ENCODE results near the gene ESRRG.

ESRRG gene

GRCh38 chr1:216665406-216665805 is 57.8 kb downstream of the ESRRG start:
- ATAC-seq (ENCODE audit: insufficient read depth, low read depth) (no peak), DNase-seq (no peak)
- Histone ChIP-seq H3K79me2 (ENCODE audit: insufficient read depth, low read length) (no peaks in the 10 kb centered on the region), H3K4me2 (ENCODE audit: insufficient read depth, low read length) (no peak overlapping the region), H3K9ac (ENCODE audit: low read depth, low read length) (no peak overlapping the region), H2AFZ (ENCODE audit: low read depth, low read length) (no peak overlapping the region), H3K4me1 (ENCODE audit: insufficient read depth, low read length) (no peaks in the 10 kb centered on the region), H3K36me3 (ENCODE audit: insufficient read depth, low read length) (no peaks in the 10 kb centered on the region), H3K9me3 (ENCODE audit: insufficient read depth, low read length, severe bottlenecking) (no peaks in the 10 kb centered on the region), H3K27me3 (ENCODE audit: insufficient read depth, low read length, poor library complexity) (no peaks in the 10 kb centered on the region), H3K4me3 (ENCODE audit: low read depth in 1 of 2, low read length in 2 of 2) (no peak overlapping the region), H3K27ac (ENCODE audit: low read length) (no peak overlapping the region), H4K20me1 (ENCODE audit: insufficient read depth, low read length) (no peaks in the 10 kb centered on the region)
- TF ChIP-seq CTCF (IDR thresholded peaks at IDR 0.05; ENCODE audit: borderline replicate concordance, extremely low read depth, low read length, poor library complexity, severe bottlenecking) (no peak), EZH2 (IDR thresholded peaks at IDR 0.05; ENCODE audit: borderline replicate concordance, low read depth, low read length, severe bottlenecking) (no peak)

GRCh38 chr1:216662681-216663080 is 60.5 kb downstream of the ESRRG start:
- Histone ChIP-seq H3K9me3 (ENCODE audit: insufficient read depth, low read length, severe bottlenecking) (no peaks in the 10 kb centered on the region), H3K36me3 (ENCODE audit: insufficient read depth, low read length) (no peaks in the 10 kb centered on the region), H3K27ac (ENCODE audit: low read length) (no peak overlapping the region), H3K79me2 (ENCODE audit: insufficient read depth, low read length) (no peaks in the 10 kb centered on the region), H3K4me2 (ENCODE audit: insufficient read depth, low read length) (no peak overlapping the region), H3K9ac (ENCODE audit: low read depth, low read length) (no peak overlapping the region), H3K4me3 (ENCODE audit: low read depth in 1 of 2, low read length in 2 of 2) (no peak overlapping the region), H3K27me3 (ENCODE audit: insufficient read depth, low read length, poor library complexity) (no peaks in the 10 kb centered on the region), H4K20me1 (ENCODE audit: insufficient read depth, low read length) (no peaks in the 10 kb centered on the region), H2AFZ (ENCODE audit: low read depth, low read length) (no peak overlapping the region), H3K4me1 (ENCODE audit: insufficient read depth, low read length) (no peaks in the 10 kb centered on the region)
- ATAC-seq (ENCODE audit: insufficient read depth, low read depth) (no peak), DNase-seq (no peak)
- TF ChIP-seq CTCF (IDR thresholded peaks at IDR 0.05; ENCODE audit: borderline replicate concordance, extremely low read depth, low read length, poor library complexity, severe bottlenecking) = no peak
- no peak for TF ChIP-seq EZH2 (IDR thresholded peaks at IDR 0.05; ENCODE audit: borderline replicate concordance, low read depth, low read length, severe bottlenecking)

- Histone ChIP-seq H3K4me1 (ENCODE audit: insufficient read depth, low read length) (no peaks in the 10 kb centered on the region), H3K36me3 (ENCODE audit: insufficient read depth, low read length) (no peaks in the 10 kb centered on the region), H3K27ac (ENCODE audit: low read length) (no peak overlapping the region), H3K4me2 (ENCODE audit: insufficient read depth, low read length) (no peak overlapping the region), H3K27me3 (ENCODE audit: insufficient read depth, low read length, poor library complexity) (no peaks in the 10 kb centered on the region), H3K79me2 (ENCODE audit: insufficient read depth, low read length) (no peaks in the 10 kb centered on the region), H3K4me3 (ENCODE audit: low read depth in 1 of 2, low read length in 2 of 2) (no peak overlapping the region), H2AFZ (ENCODE audit: low read depth, low read length) (no peak overlapping the region), H3K9me3 (ENCODE audit: insufficient read depth, low read length, severe bottlenecking) (no peaks in the 10 kb centered on the region), H3K9ac (ENCODE audit: low read depth, low read length) (no peak overlapping the region), H4K20me1 (ENCODE audit: insufficient read depth, low read length) (no peaks in the 10 kb centered on the region)
- DNase-seq (no peak), ATAC-seq (ENCODE audit: insufficient read depth, low read depth) (no peak)
- TF ChIP-seq CTCF (IDR thresholded peaks at IDR 0.05; ENCODE audit: borderline replicate concordance, extremely low read depth, low read length, poor library complexity, severe bottlenecking) (no peak), EZH2 (IDR thresholded peaks at IDR 0.05; ENCODE audit: borderline replicate concordance, low read depth, low read length, severe bottlenecking) (no peak)
These were observed 62.7 kb downstream of the ESRRG start for GRCh38 chr1:216660561-216660960.

- Histone ChIP-seq H3K36me3 (ENCODE audit: insufficient read depth, low read length) (no peaks in the 10 kb centered on the region), H2AFZ (ENCODE audit: low read depth, low read length) (no peak overlapping the region), H3K79me2 (ENCODE audit: insufficient read depth, low read length) (no peaks in the 10 kb centered on the region), H3K4me2 (ENCODE audit: insufficient read depth, low read length) (no peak overlapping the region), H3K27ac (ENCODE audit: low read length) (no peak overlapping the region), H3K27me3 (ENCODE audit: insufficient read depth, low read length, poor library complexity) (no peaks in the 10 kb centered on the region), H3K4me1 (ENCODE audit: insufficient read depth, low read length) (no peaks in the 10 kb centered on the region), H3K4me3 (ENCODE audit: low read depth in 1 of 2, low read length in 2 of 2) (no peak overlapping the region), H4K20me1 (ENCODE audit: insufficient read depth, low read length) (no peaks in the 10 kb centered on the region), H3K9me3 (ENCODE audit: insufficient read depth, low read length, severe bottlenecking) (no peaks in the 10 kb centered on the region), H3K9ac (ENCODE audit: low read depth, low read length) (no peak overlapping the region)
- ATAC-seq (ENCODE audit: insufficient read depth, low read depth) (no peak), DNase-seq (no peak)
- TF ChIP-seq EZH2 (IDR thresholded peaks at IDR 0.05; ENCODE audit: borderline replicate concordance, low read depth, low read length, severe bottlenecking) = no peak
- TF ChIP-seq CTCF (IDR thresholded peaks at IDR 0.05; ENCODE audit: borderline replicate concordance, extremely low read depth, low read length, poor library complexity, severe bottlenecking) = no peak
These were observed 70.2 kb downstream of the ESRRG start for GRCh38 chr1:216653001-216653400.

All from DND-41 (cell line).